ENCODE data around the gene ATOH7.
"Not testable (repeated sequence)": the region's sequence is repeated elsewhere in the genome, so short reads cannot be mapped to it uniquely, and the experiment has no call there.

The ATOH7 gene

GRCh38 chr10:68235581-68235980 lies 3.7 kb upstream of the ATOH7 start:
- FAIRE-seq, result no peak

- no peak for FAIRE-seq
Measured at GRCh38 chr10:68235111-68235510, 3.2 kb upstream of the ATOH7 start.

- FAIRE-seq, result no peak
Measured at GRCh38 chr10:68233046-68233445, 1.1 kb upstream of the ATOH7 start.

- no peak for FAIRE-seq
Measured at GRCh38 chr10:68231106-68231816, 652 bp downstream of the ATOH7 start.

- FAIRE-seq, result peak; percentile 14
Measured at GRCh38 chr10:68230268-68230667, 1.6 kb downstream of the ATOH7 start.

- FAIRE-seq, result no peak
Measured at GRCh38 chr10:68224810-68225209, 7.1 kb downstream of the ATOH7 start.

- FAIRE-seq, result no peak
Measured at GRCh38 chr10:68223535-68224165, 8.3 kb downstream of the ATOH7 start.

GRCh38 chr10:68222391-68222790 lies 9.5 kb downstream of the ATOH7 start:
- no peak for FAIRE-seq

GRCh38 chr10:68221196-68221595 lies 10.7 kb downstream of the ATOH7 start:
- FAIRE-seq, result no peak

- FAIRE-seq, result no peak
Measured at GRCh38 chr10:68218786-68219185, 13.1 kb downstream of the ATOH7 start.

GRCh38 chr10:68212721-68213352 lies 19.1 kb downstream of the ATOH7 start:
- FAIRE-seq, result peak; percentile 21

- no peak for FAIRE-seq
Measured at GRCh38 chr10:68211669-68212068, 20.2 kb downstream of the ATOH7 start.

GRCh38 chr10:68208424-68209042 lies 23.4 kb downstream of the ATOH7 start:
- peak; percentile 37 for FAIRE-seq

GRCh38 chr10:68202960-68203353 lies 29.0 kb downstream of the ATOH7 start:
- no peak for FAIRE-seq

- no peak for FAIRE-seq
Measured at GRCh38 chr10:68196701-68197100, 35.2 kb downstream of the ATOH7 start.

GRCh38 chr10:68195776-68196175 lies 36.1 kb downstream of the ATOH7 start:
- not testable (repeated sequence) for FAIRE-seq

- FAIRE-seq, result no peak
Measured at GRCh38 chr10:68194290-68194689, 37.6 kb downstream of the ATOH7 start.

- no peak for FAIRE-seq
Measured at GRCh38 chr10:68192113-68192512, 39.8 kb downstream of the ATOH7 start.

- no peak for FAIRE-seq
Measured at GRCh38 chr10:68188835-68189234, 43.1 kb downstream of the ATOH7 start.

- FAIRE-seq, result no peak
Measured at GRCh38 chr10:68185085-68185484, 46.8 kb downstream of the ATOH7 start.

- FAIRE-seq, result no peak
Measured at GRCh38 chr10:68184546-68184945, 47.4 kb downstream of the ATOH7 start.
